Germinal center (tissue), 1 donor: Measurements from ENCODE around the gene CTNNA3.

Experiments
- DNase-seq: peaks from one replicate; pipeline ENCODE4 v3.0.0; 2012; ENCODE audit warnings: mixed read lengths, low spot score

CTNNA3 gene

GRCh38 chr10:66860376-66860945 lies 835.5 kb downstream of the CTNNA3 start:
- DNase-seq = no peak

GRCh38 chr10:66852811-66853210 lies 843.2 kb downstream of the CTNNA3 start:
- DNase-seq = no peak

GRCh38 chr10:66848856-66849255 lies 847.1 kb downstream of the CTNNA3 start:
- DNase-seq = no peak

- DNase-seq = no peak
These were observed 851.6 kb downstream of the CTNNA3 start for GRCh38 chr10:66844176-66844942.

GRCh38 chr10:66843396-66843795 lies 852.6 kb downstream of the CTNNA3 start:
- DNase-seq = no peak

GRCh38 chr10:66842867-66843266 lies 853.1 kb downstream of the CTNNA3 start:
- DNase-seq = no peak

- DNase-seq = no peak
These were observed 853.6 kb downstream of the CTNNA3 start for GRCh38 chr10:66842371-66842770.

GRCh38 chr10:66838656-66839055 lies 857.3 kb downstream of the CTNNA3 start:
- DNase-seq = no peak

GRCh38 chr10:66837990-66838389 lies 858.0 kb downstream of the CTNNA3 start:
- no peak for DNase-seq

- DNase-seq = no peak
These were observed 858.7 kb downstream of the CTNNA3 start for GRCh38 chr10:66837335-66837734.

- DNase-seq = no peak
These were observed 859.2 kb downstream of the CTNNA3 start for GRCh38 chr10:66836771-66837170.

GRCh38 chr10:66836057-66836456 lies 859.9 kb downstream of the CTNNA3 start:
- DNase-seq = no peak

GRCh38 chr10:66835400-66835799 lies 860.6 kb downstream of the CTNNA3 start:
- no peak for DNase-seq

GRCh38 chr10:66834802-66835201 lies 861.2 kb downstream of the CTNNA3 start:
- DNase-seq = no peak

GRCh38 chr10:66833861-66834260 lies 862.1 kb downstream of the CTNNA3 start:
- DNase-seq = no peak

- DNase-seq = no peak
These were observed 863.1 kb downstream of the CTNNA3 start for GRCh38 chr10:66832781-66833422.

- no peak for DNase-seq
These were observed 867.0 kb downstream of the CTNNA3 start for GRCh38 chr10:66828957-66829356.

GRCh38 chr10:66827353-66827752 lies 868.6 kb downstream of the CTNNA3 start:
- no peak for DNase-seq

- no peak for DNase-seq
These were observed 872.7 kb downstream of the CTNNA3 start for GRCh38 chr10:66823301-66823700.

GRCh38 chr10:66822801-66823200 lies 873.2 kb downstream of the CTNNA3 start:
- no peak for DNase-seq

- DNase-seq = no peak
These were observed 876.3 kb downstream of the CTNNA3 start for GRCh38 chr10:66819691-66820090.

GRCh38 chr10:66813122-66813521 lies 882.9 kb downstream of the CTNNA3 start:
- no peak for DNase-seq

GRCh38 chr10:66811211-66811610 lies 884.8 kb downstream of the CTNNA3 start:
- no peak for DNase-seq
